Measurements from ENCODE around the gene SLC32A1.

The SLC32A1 gene

DNA sequence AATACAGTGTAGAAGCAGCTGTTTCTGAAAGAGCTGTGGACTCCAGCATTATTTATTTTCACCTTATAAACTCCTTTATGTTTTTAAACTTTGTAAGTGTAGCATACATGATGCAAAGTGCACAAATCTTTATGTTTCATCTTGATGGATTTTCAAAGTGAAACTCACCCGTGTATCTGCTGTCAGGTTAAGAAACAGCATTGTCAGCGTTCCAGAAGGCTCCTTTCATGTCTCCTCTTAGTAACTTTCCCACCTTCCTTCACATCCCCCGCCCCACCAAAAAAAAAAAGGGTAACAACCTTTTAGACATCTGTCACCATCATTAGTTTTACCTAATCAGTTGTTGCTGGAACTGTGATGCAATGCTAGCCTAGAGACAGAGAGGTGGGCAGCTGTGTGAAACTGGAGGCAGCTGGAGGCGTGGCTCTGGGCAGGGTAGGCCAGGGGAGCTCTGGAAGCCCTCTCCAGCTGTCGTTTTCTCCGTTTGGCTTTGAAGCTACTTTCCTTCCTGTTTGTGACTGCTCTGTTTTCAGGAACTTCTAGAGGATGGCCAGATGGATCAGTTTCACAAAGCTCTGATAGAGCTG, 31.1 kb downstream of the SLC32A1 start:
- no peak for DNase-seq (ENCODE audit: low read depth)

DNA sequence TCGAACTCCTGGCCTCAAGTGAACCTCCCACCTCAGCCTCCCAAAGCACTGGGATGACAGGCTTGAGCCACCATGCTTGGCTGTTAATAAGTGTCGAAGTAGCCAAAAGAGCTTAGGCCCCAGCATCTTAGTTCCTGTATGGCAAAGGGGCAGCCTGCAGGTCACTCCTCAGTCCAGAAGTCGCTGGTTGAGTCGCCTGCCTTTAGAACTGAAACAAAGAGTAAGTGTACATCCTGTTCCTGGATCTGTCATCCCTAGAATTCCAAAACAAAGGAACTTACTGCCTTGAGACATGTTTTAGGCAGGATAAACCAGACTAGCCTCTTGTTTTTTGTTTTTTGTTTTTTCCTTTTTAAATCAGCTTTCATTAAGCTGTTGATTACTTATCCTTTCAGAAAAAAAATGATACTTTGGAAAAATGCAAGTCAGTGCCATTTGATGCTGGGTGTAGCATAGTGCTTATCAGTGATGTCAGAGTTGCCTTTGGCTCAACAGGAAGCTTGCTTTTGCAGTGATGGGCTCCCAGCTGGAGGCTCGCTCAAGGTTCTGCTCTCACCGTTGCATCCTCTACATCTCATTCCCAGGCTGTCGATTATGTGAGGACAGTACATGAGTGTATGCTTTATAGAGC, 33.0 kb downstream of the SLC32A1 start:
- DNase-seq (ENCODE audit: low read depth) = no peak

DNA sequence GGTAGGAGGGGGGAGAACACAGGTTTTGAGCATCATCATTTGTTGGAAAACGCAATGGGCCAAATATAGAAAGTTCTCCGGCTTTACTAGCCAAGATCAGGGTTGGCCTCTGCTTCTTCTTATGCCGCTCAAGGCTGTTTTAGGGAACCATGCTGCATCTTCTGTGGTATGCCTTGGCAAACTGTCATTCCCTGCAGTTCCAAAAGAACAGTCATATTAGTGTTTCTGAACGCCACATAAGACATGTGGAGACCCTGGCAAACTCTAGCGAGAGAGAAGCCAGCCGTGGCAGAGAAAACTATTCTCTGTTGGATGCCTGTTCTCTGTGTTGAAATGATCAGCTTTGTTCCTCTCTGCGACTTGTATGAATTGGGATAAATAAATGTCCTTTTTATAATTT, 34.8 kb downstream of the SLC32A1 start:
- no peak for DNase-seq (ENCODE audit: low read depth)

DNA sequence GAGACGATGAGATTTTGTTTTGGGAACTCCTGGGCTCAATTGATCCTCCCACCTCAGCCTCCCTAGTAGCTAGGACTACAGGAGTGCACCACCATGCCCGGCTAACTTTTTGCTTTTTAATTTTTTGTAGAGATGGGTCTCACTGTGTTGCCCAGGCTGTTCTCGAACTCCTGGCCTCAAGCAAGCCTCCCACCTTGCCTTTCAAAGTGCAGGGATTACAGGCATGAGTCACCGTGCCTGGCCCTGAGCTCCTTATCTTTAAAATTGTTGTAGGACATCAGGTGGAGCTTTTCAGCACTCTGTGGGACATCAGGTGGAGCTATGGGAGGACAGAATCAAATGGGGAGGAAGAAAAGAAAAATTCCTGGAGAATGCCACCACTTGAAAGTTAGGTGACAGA, 36.7 kb downstream of the SLC32A1 start:
- DNase-seq (ENCODE audit: low read depth) = no peak

DNA sequence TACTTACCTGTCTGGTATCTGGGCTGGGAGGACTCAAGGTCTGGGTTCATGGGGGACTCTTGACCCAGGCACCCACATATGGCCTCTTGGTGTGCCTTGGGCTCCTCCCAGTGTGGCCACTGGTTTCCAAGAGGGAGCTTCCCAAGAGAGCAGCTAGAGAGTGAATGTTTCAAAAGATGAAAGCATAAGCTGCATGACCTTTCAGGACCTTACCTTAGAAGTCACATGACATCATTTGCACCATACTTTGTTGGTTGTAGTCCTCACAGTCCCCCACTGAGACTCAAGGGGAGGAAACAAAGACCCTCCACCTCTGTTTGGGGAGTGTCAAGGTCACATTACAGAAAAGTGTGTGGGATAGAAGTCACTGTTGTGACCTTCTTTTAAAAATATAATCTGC, 37.9 kb downstream of the SLC32A1 start:
- no peak for DNase-seq (ENCODE audit: low read depth)

DNA sequence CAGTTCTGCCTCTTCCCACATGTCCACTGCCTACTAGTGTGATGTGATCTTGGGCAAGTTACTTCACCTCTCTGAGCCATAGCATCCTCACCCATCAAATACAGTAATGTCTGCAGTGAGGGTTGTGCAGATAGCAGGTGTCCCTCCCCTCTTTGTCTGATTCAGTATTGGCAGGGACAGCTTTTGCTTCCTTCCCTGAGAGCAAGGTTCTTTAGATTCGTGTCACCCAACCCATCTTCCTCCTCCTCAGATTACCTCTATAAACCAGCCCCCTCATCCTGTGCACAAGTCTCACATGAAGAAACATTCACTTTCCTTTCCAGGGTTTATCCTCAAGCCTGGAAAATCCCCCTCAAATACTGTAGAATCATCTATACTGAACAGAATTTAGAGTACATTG, 39.3 kb downstream of the SLC32A1 start:
- DNase-seq (ENCODE audit: low read depth) = no peak

DNA sequence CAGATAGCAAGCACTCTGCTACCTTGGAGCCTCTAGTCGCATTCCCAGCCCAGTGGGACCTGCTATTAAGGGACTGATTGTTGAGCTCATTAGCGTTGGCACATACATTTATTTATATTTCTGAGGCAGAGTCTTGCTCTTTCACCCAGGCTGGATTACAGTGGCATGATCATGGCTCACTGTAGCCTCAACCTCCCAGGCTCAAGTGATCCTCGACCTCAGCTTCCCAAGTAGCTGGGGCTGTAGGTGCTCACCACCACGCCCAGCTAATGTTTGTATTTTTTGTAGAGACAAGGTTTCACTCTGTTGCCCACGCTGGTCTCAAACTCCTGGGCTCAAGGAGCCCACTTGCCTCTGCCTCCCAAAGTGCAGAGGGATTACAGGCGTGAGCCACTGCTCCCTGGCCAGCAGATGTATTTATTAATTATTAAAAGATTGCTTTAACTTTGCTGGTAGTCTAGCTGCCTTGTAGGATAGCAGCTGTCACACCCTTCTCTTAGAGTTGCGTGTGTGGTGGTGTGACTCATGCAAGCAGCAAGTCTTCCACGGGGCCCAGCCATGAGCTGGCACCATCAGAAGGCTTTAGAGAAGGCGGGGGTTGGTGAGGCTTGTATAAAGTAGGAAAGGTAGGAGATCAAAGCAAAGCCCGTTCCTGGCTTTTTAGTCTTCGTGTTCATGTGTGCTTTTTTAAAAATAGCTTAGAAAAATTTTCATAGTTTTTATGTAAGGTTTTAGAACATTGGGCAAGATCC, 40.5 kb downstream of the SLC32A1 start:
- DNase-seq (ENCODE audit: low read depth) = peak; percentile 84

DNA sequence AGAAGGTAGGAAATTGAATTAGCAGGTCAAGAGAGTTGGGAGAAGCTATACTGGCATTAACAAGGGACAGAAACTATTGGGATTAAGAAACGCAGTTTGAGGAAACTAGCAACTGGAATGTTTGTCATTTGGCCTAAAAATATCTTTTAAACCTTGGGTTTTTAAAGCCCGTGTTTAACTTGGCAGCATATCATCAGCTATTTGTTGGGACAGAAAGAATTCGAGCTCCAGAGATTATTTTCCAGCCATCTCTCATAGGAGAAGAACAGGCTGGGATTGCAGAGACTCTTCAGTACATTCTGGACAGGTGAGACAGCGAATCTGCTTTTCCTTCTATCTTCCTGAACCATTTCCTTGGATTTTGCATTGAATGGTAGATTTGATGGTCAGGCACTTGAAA, 41.8 kb downstream of the SLC32A1 start:
- DNase-seq (ENCODE audit: low read depth) = peak; percentile 20

DNA sequence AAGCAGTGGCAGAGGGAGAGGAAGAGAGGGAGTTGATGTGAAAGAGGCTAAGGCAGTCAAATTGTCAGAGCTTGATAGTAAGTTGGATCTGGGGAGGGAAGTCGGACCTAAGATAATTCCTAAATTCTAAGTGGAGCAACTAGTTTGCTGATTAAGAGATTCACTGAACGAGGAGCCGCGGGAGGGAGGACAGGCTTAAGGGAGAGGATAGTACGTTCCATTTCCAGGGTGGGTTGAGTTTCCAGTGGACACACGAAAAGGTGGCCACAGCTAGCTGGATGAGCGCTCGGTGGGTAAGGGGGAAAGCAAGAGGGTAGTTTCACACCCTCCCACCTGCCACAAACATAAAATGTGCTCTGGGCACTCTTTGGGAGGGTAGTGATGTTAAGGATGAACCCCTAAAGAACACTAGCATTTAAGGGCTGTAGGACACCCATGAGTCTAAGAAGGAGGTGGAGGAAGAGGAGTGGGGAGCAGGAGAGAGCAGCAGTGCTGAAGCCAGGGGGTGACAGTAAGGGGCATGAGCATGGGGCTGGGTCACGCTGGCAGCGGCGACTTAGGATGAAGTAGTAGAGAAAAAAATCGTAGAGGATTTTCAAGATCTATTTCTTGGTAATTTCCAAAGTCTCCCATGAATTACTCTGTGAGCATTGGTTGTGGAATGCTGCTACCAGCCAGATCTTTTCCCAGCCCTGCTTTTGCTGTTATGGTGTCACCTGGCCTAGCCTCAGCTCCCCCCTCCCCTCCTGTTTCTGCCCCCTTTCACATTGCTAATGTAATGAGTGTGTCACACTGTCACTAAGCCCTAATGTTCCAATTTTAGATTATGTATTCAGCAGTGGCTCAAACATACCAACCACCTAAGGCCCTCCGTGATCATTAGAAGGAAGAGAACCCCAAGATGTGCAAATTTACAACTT, 45.4 kb downstream of the SLC32A1 start:
- no peak for DNase-seq (ENCODE audit: low read depth)

DNA sequence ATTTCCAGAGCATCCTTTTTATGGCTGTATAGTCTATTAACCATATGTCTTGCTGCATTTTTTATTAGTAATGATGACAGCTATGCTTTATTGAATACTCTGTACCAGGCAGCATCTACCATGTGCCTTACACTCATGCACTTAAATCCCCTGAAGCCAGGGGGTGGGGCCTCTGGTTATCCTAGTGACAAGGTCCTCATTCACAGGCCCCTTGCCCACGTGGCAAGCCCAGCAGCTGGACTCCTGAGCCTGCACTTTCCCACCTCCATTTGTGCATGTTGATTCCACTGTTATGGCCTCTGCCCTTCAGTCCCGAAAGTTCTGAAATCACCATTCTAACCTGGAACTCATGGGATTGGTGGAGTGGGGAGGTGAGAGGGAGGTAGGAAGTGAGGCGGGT, 46.3 kb downstream of the SLC32A1 start:
- no peak for DNase-seq (ENCODE audit: low read depth)

DNA sequence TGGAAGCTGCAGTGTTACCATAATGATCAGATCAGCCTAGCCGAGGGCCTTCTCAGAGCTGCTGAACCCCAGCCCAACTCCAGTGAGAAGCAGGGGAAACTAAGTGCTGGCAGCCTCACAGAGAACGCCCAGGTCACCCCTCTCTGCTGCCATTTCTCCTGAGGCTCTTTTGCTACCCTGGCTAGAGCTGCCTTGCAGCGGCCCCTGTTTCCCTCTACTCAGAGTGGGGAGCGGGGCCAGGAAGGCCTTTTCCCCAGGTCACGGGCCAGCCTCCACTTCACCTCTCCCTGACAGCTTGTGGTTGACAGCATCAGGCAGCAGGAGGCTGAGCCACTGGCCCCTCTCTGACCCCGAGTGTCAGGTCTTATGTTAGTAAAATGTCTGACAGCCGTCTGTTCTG, 46.7 kb downstream of the SLC32A1 start:
- no peak for DNase-seq (ENCODE audit: low read depth)

DNA sequence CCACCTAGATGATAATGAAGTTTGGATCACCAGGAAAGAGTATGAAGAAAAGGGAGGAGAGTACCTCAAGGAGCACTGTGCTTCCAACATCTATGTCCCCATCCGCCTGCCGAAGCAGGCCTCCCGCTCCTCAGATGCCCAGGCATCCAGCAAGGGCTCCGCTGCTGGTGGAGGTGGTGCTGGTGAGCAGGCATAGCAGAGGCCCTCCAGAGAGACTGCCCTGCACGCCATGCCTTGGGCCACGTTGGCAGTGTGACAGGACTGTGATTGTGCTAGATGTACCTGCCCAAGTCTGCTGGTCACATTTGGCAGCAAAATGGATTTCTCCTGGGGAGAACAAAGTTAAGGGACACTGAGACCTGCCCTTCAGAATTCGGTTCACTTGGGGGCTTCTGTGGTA, 47.3 kb downstream of the SLC32A1 start:
- no peak for DNase-seq (ENCODE audit: low read depth)

DNA sequence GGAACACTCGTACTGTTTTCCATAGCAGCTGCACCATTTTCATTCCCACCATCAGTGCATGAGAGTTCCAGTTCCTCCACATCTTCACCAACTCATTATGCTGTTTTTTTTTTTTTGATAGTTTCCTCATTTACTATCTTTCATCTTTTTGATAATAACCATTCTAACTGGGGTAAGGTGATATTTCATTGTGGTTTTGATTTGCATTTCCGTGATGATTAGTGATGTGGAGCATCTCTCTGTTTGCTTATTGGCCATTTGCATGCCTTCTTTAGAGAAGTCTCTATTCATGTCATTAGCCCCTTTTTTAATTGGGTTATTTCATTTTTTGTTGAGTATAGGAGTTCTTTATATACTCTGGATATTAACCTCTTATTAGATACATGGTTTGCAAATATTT, 49.9 kb downstream of the SLC32A1 start:
- no peak for DNase-seq (ENCODE audit: low read depth)

DNA sequence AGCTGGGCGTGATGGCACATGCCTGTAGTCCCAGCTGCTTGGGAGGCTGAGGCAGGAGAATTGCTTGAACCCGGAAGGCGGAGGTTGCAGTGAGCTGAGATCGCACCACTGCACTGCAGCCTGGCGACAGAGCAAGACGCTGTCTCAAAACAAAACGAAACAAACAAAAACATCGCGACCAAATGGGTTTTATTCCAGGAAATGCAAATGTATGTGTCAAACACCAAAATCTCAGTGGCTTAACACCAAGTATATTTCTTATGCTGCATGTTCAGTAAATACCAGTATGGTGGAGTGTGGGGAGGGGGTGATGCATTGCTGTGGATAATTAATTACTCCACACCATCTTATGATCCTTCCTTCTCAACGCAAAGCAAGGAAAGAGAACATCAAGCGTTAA, 52.1 kb downstream of the SLC32A1 start:
- no peak for DNase-seq (ENCODE audit: low read depth)

Measured in stromal cell of bone marrow (primary cell).